Ovary (tissue), 3 donors: ENCODE data around the gene TACR2.

ENCODE experiments used
- CTCF ChIP-seq, 3 donors: fragments of 450-650 bp in 2 of 3; fragments of 200-600 bp in 1 of 3; IDR thresholded peaks; one replicate each; pipeline versions ENCODE4 v1.5.1 to v1.8.0; 2016 to 2022; ENCODE audit warnings: antibody characterized with exemption in 3 of 3, mild to moderate bottlenecking in 1 of 3
- EP300 ChIP-seq: sonication (generic); formaldehyde crosslinking; IDR thresholded peaks from one replicate; pipeline ENCODE4 v1.6.1; 2017; ENCODE audit warnings: antibody characterized with exemption
- POLR2A ChIP-seq: fragments of 450-650 bp; IDR thresholded peaks from one replicate; pipeline ENCODE4 v1.6.1; 2017; ENCODE audit warnings: antibody characterized with exemption, mild to moderate bottlenecking, moderate library complexity
- donor health status: DM: no; HTN: no; CAD: no.

- TF ChIP-seq CTCF (IDR thresholded peaks at IDR 0.05) (no peak), EP300 (no peak), POLR2A (no peak)
Observed at GRCh38 chr10:69419744-69420126, 3.0 kb upstream of the TACR2 start.
